Stimulated activated CD8-positive, alpha-beta memory T cell treated with anti-CD3 and anti-CD28 coated beads, Interleukin-4, amount 100 ng/mL, for 24 hours (primary cell): ENCODE data around the gene DUOXA2.
"Not testable (repeated sequence)": the region's sequence is repeated elsewhere in the genome, so short reads cannot be mapped to it uniquely, and the experiment has no call there.

Source experiments
- DNase-seq: peaks from one replicate; pipeline ENCODE4 v3.0.0-alpha.2; 2020; ENCODE audit warnings: low read depth

The DUOXA2 gene

GRCh38 chr15:45095661-45096060 is 18.5 kb upstream of the DUOXA2 start:
- DNase-seq, result no peak

DNA sequence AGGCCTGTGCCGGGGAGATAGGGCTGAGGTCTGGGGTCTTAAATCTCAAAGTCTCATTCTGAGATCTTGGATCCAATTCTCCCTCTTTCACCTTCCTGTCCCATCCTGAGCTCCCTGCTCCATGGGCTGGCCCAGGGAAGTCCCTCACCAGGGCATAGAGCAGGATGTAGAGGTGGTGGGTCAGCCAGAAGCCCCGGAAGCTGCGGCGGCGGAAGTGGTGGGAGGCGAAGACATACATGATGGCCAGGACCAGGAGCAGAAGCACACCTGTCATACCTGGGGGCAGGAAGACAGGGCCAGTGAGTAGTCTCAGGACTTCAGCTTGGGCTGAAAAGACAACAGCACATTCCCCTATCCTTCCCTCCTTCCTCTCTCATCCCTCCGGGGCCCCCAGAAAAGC is 16.7 kb upstream of the DUOXA2 start:
- DNase-seq, result no peak

GRCh38 chr15:45099549-45100165 is 14.5 kb upstream of the DUOXA2 start:
- no peak for DNase-seq

DNA sequence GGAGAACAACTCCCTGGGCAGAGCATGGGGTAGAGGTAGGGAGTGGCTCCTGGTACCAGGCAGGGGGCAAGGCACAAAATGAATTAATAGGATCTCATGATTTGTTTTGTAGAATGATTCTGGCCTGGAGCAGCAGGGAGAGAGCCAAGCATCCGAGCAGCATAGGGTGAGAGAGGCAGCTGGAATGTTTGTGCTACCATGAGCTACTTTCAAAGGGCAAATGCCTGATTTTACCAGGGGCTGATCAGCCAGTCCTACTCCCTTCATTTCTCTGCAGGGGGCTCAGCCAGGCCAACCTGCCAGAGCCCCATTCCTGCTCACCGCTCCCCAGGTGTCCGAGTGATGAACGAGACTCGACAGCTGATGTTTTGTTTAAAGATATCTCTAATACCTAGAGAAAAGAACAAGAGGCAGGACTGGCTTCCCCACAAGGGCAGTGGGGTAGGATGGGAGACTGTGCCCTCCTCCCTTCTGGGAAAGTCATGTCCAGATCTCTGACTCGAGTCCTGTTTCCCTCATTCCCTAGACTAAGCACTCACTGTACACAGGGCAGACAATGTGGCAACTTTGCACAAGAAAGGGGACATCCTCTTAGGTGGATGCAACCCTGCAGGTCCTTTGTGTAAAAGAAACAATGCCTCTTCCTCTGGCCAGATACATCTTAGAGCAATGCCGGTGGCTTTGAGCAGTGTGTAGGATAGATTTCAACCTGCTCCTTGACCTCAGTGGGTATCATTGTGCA is 13.1 kb upstream of the DUOXA2 start:
- DNase-seq, result no peak

DNA sequence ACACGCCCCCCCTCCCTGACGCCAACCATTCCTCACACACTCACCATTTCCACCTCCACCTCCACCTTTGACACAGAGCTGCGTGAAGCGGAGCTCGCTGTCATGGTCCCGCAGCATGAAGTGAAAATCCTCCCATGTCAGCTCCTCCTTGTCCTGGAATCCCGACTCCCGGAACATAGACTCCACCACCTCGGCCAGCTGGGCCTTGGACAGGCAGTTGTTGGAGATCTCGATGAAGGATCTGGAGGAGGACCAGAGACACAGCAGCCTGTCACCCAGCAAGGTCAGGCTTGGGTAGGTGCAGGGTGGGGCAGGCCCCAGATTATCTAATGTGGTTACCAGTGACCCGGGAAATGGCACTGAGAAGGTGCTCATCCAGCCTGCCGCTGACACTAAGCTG is 12.4 kb upstream of the DUOXA2 start:
- DNase-seq, result no peak

DNA sequence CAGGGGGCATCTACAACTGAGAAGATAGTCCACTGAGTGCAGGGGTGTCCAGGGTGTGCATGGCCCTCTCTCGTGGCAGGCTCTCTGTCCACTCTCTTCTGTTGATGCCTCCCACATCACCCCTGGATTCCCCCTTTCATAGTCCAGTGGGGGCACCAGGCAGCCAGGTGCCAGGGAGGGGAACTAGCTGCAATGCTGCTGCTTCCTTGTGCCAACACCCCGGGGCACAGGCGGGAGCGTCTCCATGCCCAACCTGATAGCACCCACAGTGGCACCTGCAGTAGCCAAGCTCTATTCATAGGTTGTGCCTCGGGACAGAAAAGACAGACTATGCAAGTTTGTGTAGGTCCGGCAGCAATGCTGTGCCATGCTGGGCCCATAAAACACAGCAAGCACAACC is 11.9 kb upstream of the DUOXA2 start:
- DNase-seq, result no peak

DNA sequence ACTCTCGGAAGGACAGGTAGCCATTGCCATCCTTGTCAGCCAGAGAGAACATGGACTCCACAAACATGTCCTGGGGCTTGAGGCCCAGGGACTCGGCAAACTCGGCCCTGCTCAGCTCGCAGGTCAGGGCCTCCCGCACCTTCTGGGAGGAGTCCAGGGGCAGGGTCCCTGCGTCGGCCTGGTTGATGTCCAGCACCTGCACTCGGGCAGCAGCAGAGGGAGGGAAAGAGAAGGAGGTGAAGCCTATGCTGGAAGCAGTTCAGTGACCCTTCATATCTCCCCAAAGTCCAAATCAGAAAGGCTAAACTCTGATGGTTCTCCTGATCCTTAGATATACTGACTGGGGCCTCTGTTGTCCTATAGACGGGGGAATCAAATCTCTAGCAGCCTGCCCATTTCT is 10.0 kb upstream of the DUOXA2 start:
- DNase-seq, result not testable (repeated sequence)

DNA sequence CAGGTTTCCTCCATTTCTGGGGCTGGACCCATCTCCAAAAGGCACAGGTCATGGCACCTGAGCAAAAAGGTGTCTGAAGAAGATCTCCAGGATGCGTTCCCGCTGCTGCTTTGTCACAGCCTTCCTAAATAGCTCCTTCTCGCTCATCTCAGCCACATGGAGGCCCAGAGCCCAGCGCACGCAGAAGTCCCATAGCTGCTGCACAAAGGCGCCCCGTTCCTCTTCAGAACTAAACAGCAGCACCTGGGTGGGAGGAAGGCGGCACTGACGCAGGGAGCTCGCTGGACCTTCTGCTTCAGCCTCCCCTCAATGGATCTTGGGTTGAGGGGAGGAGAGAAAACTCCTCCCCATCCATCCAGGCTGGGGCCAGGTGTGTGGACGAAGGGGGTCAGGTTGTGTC is 8.5 kb upstream of the DUOXA2 start:
- no peak for DNase-seq

GRCh38 chr15:45106002-45106790 is 7.9 kb upstream of the DUOXA2 start:
- no peak for DNase-seq

DNA sequence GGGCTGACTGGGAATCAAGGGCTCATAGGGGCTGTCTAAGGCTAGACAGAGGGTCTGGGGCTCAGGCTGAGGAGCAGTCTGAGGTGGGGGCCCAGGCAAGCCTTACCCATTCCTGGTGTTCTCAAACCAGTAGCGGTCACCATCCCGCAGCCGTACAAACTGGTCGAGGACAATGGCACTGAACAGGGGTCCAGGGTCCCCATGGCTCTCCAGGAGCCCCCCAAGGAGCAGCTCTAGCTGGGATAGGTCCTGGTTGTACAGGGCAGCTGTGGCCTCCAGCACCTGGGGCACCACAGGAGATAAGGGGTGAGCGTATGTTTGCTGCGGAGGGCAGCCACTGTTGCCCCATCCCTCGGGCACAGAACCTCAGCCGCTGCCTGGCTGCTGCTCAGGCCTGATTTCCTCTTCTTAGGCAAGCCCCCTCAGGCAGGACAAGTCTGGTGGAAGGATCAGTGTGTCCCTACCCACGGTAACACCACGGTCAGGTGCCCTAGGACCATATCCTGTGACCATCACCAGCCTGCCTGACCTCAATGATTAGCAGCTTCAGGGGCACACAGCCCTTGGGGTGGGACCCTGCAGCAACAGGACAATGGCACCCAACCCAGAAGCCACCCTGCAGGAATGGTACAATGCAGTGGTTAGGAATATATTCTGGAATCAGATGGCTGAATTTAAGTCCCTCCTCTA is 6.0 kb upstream of the DUOXA2 start:
- DNase-seq, result no peak

DNA sequence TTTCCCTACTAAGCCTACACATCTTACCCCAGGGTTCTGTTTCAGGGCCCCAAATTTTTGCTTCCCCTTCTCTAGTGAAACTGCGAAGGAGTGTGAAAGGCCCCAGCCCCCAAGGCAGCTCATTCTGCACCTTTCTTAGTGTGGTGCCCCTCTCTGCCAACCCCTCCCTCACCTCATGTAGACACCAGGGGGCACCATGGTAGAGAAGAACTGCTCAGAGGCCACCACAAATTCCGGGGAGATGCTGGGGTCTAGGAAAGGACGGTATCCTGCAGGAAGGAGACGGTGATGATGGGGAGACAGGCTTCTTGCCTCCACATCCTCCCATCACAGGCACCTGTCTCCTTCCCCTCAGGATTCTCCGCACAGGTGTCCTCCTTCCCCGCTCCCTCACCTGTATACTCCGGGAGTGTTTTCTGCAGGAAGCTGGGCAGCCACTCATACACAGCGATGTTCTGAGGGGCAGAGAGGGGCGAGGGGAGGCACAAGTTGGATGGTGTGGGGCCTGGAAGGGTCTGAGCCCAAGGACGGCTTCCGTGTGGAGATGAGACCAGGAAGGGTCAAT is 3.8 kb upstream of the DUOXA2 start:
- DNase-seq, result no peak

DNA sequence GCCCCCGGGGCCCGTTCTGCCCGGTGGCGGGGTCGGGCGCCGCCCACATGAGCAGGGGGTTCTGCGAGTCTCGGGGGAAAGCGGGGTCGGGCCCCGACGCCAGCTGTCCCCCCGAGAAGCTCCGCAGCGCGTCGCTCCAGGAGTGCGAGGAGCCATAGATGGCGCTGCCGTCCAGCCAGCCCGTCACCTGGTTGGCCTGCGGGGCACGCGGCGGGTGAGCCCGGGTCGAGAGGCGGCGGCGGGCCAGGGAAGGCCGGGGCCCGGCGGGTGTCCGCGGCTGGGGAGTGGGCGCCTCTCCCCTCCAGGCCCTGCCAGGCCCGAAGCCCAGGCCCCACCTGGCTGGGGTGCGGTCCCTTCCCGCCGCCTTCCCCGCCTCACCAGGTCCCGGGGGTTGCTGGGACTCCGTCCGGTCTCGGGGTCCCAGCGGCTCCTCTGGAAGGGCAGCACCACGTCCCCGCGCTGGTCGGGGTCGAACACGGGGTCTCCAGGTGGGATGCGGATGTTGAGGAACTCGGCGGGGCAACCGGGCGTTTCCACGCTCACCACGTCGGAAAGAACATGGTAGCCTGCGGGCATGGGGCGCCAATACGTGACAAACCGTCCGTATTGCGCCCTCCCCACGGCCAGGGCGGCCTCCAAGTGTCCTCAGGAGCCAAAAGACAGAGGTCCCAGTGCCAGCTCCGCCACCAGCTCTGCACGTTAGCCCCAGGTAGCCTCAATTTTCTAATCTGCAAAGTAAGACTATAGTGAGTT is 2.6 kb upstream of the DUOXA2 start:
- DNase-seq, result no peak

DNA sequence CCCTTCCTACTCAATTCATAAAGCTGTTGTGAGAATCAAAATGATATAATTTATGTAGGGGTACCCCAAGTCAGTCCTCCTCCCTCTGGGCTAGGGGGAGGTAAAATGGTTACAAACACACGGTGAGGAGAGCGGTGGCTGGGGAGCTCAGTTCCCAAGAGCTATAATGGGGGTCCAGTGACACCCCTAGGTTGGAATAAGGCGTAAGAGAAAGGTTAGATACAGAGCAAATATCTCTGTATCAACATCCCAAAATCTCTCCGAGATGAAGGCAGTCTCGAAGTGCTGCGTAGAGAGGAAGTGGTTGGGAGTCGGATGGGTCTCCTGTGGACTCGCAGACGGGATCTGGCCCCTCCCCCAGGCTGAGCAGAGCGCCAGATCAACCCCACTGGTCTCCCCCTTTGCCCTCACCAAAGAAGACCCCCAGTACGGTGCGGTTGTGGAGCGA is 2.0 kb upstream of the DUOXA2 start:
- DNase-seq, result no peak

- DNase-seq, result no peak
These were observed 1.3 kb upstream of the DUOXA2 start for GRCh38 chr15:45112591-45113379.

GRCh38 chr15:45113380-45113990 is 641 bp upstream of the DUOXA2 start:
- no peak for DNase-seq

GRCh38 chr15:45114751-45115085 is 592 bp downstream of the DUOXA2 start:
- no peak for DNase-seq

DNA sequence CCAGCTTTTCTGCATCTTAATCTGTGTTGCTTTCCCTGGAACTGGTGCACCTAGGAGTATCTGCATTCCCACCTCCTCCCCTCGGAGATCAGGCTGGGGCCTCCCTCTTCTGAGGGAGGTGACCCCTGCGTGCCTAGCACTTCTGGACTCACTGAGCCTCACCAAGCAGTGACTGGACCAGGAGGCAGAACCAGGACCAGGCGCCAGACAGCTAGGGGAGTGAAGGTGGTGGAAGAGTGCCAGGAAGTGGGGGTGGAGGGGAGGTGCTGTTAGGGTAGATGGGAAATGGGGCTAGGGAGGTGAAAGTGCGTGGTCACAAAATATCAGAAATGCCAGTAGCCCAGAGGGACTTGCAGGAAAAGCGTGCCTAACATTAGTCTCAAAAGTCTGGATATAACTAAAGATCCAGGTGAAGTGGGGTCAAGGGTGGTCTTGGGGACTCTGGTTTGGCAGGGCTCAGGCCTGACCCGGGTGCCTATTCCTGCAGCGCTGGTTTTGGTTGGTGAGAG is 1.2 kb downstream of the DUOXA2 start:
- DNase-seq, result no peak

DNA sequence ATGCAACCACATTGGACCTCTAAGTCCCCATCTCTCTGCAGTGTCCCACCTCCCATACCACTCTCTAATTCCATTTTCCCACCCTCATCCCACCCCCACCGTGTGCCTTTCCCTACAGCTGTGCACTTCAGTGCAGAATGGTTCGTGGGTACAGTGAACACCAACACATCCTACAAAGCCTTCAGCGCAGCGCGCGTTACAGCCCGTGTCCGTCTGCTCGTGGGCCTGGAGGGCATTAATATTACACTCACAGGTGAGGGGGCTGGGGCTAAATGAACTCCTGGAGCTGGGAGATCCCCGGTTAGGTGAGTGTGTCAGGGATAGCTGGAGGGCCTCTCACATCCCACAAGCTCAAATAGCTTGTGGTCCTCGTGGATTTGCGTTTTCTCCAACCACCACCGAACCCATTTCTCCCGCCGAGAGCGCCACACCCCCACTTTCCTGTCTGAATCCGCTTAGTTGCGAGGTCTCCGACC is 1.9 kb downstream of the DUOXA2 start:
- no peak for DNase-seq

DNA sequence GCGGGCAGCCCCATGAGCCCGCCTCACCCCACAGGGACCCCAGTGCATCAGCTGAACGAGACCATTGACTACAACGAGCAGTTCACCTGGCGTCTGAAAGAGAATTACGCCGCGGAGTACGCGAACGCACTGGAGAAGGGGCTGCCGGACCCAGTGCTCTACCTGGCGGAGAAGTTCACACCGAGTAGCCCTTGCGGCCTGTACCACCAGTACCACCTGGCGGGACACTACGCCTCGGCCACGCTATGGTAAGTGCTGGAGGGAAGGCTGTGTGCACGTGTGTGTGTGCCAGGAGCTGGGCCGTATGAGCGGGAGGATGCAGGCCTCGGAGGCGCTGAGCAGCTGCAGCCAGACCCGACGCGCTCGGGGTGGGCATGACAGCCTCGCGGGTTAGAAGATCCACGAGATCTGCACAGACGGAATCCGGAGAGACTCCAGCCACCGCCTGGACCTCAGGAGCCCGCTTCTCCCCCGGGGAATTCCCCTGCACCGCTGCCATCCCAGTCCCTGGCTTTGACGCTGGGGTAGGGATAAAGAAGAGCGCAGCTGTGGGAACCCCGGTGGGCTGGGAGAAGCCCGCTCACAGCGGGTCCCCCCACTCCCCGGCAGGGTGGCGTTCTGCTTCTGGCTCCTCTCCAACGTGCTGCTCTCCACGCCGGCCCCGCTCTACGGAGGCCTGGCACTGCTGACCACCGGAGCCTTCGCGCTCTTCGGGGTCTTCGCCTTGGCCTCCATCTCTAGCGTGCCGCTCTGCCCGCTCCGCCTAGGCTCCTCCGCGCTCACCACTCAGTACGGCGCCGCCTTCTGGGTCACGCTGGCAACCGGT is 2.6 kb downstream of the DUOXA2 start:
- no peak for DNase-seq
